ENCODE results near the gene CDH5.
"Not testable (repeated sequence)": the region's sequence is repeated elsewhere in the genome, so short reads cannot be mapped to it uniquely, and the experiment has no call there.

Gene CDH5, protein sequence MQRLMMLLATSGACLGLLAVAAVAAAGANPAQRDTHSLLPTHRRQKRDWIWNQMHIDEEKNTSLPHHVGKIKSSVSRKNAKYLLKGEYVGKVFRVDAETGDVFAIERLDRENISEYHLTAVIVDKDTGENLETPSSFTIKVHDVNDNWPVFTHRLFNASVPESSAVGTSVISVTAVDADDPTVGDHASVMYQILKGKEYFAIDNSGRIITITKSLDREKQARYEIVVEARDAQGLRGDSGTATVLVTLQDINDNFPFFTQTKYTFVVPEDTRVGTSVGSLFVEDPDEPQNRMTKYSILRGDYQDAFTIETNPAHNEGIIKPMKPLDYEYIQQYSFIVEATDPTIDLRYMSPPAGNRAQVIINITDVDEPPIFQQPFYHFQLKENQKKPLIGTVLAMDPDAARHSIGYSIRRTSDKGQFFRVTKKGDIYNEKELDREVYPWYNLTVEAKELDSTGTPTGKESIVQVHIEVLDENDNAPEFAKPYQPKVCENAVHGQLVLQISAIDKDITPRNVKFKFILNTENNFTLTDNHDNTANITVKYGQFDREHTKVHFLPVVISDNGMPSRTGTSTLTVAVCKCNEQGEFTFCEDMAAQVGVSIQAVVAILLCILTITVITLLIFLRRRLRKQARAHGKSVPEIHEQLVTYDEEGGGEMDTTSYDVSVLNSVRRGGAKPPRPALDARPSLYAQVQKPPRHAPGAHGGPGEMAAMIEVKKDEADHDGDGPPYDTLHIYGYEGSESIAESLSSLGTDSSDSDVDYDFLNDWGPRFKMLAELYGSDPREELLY

GRCh38 chr16:66366433-66367299 lies at the start of gene CDH5:
Gene CDH5, plus strand, starts transcription at chr16:66366691. Its CDS starts 12,647 bp downstream, at chr16:66379338.
- no peak for DNase-seq

GRCh38 chr16:66318505-66318904 lies 48.0 kb upstream of the CDH5 start:
- DNase-seq = no peak

DNA sequence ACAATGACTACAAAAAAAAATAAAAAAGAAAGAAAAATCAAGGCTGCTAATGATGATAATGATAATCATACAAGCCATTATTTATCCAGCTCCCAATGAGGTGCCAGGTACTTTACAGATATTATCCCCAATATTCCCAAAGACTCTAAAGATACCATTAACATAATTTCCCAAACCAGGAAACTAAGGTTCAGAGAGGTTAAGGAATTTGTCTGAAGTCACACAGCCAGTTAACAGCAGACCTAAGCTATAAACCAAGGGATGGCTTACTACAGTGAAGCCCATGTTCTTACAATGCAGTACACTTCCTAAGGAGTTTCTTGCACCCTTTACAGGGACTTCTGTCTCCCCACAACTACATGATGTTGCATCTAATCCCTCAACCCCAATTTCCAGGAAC lies 45.7 kb upstream of the CDH5 start:
- no peak for DNase-seq

DNA sequence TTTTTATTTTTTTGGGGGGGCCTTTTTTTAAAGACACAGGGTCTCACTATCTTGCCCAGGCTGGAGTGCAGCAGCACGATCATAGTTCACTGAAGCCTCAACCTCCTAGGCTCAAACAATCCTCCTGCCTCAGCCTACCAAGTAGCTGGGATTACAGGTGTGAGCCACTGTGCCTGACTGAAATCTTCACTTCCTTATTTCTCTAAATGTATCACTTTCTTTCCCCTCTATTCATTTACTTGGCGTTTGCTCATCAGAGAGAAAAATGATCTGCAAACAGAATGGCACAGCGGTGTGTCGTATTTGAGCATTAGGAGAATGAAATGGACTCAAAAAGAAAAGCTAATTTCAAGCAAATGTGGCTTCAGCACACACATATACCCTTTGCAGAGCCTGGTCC lies 44.3 kb upstream of the CDH5 start:
- no peak for DNase-seq

DNA sequence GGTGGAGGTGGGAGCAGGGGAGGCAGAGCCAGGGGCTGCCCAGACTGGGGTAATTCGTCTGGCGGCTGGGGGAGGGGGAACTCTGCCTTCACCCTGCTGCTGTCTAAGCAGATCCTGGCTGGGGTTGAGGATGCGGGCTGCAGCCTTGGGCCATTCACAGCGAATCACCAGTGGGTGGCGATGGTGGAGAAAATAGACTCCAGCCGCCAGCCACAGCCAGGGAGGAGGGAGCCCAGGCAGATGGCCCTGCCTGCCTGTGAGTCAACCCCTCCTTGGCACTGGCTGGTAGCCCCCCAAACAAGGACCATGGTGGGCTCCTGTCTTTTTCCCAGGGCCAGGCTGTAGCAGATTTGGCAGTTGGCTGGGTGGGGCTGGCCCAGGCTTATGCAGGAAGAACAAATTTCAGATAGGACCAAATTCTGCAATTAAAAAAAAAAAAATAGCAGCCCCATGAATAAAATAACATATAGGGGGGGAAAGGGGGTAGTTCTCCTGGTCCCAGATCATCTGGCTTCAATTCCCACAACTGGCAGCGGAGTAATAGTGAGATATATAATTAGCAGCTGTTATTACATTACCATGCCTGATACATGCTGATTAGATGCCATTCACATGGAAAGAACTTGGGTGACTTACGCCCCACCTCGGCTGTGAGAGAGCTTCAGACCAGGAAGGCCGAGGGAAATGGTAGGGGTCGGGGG lies 41.5 kb upstream of the CDH5 start:
- DNase-seq = no peak

DNA sequence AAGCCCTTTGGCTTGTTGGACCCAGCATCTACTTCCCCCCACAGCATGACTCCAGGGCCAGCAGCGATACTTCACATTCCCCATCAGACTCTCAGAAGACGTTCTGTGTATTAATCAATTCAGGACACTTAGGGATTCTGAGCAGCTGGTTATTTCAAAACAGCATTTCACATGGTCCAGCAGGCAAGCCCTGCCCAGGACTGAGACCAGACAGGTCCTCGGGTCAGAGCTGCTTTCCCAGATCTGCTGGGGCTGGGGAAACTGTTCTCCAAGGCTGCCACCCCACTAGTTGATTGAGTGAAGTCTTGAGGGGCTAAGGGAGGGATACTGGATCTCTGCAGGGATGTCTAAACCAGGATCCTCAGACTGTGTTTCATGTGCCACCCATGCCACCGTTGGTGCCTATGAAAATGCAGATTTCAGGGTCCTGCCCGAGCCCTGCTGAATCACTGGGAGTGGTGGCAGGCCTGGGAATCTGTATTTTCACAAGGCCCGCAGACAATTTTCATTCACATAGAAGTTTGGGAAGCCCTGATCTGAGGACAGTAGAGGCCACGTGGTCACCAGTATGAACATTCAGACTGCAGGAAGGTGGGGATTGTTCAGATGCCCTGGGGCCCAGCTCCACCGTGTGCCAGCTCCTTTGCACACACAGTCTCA lies 40.6 kb upstream of the CDH5 start:
- no peak for DNase-seq

DNA sequence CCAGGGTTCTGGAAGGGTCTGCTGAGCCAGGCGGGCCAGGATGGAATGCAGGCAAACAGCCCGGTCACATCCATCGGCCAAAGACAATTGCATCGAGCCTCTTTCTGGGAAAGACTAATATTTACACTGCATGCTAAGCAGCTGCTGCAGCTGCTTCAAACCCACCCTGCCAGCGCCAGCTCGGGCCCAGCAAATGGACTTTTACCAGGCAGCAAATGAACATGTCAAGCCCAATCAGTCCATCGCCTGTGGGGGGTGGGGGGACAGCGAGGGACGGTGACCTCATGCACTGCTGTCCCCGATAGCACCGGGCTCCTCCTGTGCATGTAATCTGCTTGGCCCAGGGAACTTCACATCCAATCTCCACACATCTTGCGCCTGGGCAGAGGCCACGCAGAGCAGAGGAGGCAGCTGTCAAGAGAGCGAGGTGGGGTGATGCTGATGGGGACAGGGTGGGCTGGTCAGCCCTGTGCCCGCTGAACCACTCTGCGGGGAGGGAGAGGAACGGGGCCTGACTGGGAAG lies 39.4 kb upstream of the CDH5 start:
- DNase-seq = no peak

- DNase-seq = no peak
Measured at GRCh38 chr16:66328282-66328681, 38.2 kb upstream of the CDH5 start.

- DNase-seq = not testable (repeated sequence)
Measured at GRCh38 chr16:66331464-66331863, 35.0 kb upstream of the CDH5 start.

GRCh38 chr16:66332634-66333610 lies 33.6 kb upstream of the CDH5 start:
- DNase-seq = no peak

- DNase-seq = no peak
Measured at GRCh38 chr16:66334853-66335574, 31.5 kb upstream of the CDH5 start.

GRCh38 chr16:66335704-66336329 lies 30.7 kb upstream of the CDH5 start:
- no peak for DNase-seq

DNA sequence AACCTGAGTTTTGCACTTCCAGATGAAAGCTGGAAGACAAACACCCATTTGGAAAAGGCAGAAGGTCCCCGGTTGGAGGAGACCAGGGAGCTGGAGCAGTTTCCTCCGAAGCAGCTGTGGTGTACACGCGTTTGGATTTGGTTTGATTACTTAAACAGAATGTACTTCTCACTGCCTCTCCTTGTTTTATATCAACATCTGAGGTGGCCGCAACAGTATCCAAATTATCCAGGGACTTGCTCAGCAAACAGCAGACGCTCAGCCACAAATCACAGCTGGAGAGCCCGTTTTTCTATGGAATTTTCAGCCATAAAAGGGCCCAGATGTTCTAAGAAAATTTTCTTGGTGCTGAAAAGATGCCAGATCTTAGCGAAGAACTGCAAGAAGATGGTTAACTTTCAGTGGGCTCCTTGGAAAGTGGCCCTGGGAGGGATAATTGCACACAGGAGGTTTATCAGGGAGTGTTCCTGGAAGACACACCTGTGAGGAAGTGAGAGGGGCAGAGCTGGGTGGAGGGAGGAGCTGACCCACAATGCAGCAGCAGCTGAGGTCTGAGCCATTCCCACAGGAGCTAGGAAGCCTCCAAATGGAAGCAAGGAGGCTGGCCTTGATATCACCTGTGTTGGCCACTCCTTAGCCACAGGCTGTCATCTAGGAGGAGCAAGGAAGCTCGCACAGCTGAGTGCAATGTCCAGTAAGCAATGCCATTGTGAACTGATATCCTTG lies 28.9 kb upstream of the CDH5 start:
- DNase-seq = no peak

GRCh38 chr16:66342294-66342900 lies 24.1 kb upstream of the CDH5 start:
- no peak for DNase-seq

DNA sequence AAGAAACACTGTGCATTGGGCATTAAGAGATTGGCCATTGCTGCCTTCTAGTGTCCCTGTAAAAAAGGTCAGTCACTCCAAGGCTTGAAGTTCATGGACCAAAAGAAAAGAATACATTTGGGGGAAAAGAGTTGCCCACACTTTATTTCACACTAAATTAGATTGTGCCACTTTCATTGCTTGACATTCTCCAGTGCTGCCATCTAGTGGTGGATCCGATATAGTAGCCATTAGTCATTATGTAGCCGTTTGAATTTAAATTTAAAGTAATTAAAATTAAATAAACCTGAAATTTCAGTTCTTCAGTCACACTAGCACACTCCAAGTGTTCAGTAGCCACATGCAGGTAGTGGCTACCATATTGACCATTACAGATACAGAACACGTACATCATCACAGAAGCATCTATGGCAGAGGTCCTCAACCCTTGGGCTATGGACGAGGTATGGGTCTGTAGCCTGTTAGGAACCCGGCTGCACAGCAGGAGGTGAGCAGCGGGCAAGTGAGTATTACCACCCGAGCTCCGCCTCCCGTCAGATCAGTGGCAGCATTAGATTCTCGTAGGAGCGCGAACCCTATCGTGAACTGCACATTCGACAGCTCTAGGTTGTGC lies 21.9 kb upstream of the CDH5 start:
- peak; percentile 41 to 48 for DNase-seq

- no peak for DNase-seq
Measured at GRCh38 chr16:66346221-66346620, 20.3 kb upstream of the CDH5 start.

DNA sequence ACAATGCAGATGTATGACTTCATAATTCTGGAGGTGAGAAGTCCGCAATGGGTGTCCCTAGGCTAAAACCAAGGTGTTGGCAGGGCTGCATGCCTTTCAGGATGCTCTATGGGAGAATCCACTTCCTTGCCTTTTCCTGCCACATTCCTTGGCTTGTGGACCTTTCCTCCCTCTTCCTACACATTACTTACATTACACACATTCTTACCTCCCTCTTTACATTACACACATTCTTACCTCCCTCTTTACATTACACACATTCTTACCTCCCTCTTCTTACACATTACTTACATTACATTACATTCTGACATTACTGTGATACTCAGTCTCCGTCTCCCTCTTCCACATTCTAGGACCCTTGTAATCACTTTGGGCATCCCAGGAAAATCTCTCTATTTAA lies 14.2 kb upstream of the CDH5 start:
- no peak for DNase-seq

DNA sequence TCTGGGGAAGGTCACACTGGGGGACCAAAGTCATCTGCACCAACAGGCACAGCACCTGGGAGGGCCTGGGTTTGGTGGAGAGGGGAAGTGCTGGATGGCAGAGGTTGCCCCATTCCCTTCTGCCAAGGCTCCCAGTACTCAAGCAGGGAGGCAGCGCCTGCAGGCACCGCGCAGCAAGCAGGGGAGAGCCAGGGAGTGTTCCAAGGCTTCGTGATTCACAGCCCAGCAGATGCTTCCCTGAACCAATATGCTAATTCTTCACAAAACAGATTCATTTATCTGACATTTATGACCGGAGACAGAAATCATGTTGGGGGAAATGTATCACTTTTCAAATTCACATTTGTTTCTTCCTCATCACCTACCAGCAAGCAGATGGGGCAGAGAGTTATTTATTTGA lies 13.4 kb upstream of the CDH5 start:
- DNase-seq = no peak
